ENCODE data around the gene IGFBP5. TPM values are rescaled to one million over a fixed set of nuclear protein-coding genes. Genes with fewer than 3 reads are reported as not detected.

Gene IGFBP5
- total RNA-seq, 1 experiment from 2014 or later = not detected

DNA sequence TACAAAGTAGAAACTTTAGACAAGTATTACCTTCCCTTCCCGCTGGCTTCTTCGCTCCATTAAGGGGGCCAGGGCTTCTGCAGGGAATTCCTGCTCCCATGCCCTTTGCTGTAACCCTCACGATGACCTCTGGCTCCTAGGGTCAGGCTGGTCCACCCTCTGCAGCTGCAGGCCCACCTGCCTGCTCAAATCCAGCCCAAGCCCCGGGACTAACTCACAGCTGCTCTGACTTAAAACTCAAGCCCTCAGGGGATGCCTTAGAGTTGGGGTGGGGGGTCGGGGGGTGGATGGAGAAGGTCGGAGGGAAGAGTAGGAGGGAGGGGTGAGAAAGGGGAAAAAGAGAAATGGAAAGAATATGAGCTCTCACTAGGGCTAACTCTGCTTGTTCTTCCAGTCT, 4.9 kb downstream of the IGFBP5 start:
- no peak for DNase-seq
- no peaks in the 10 kb centered on the region for H3K9me2 ChIP-seq (replicated peaks; ENCODE audit: insufficient read depth, low read length)
- no peak overlapping the region for H3K4me3 ChIP-seq (ENCODE audit: low read length)
- H3K4me1 ChIP-seq (ENCODE audit: low read length) = peaks cover 4% of the 10 kb centered on the region
- H3K9me3 ChIP-seq (ENCODE audit: low read length) = no peaks in the 10 kb centered on the region
- no peak overlapping the region for H3K4me2 ChIP-seq (ENCODE audit: low read depth, low read length, poor library complexity, severe bottlenecking)
- H3K27me3 ChIP-seq (ENCODE audit: low read length) = no peaks in the 10 kb centered on the region
- H3K9ac ChIP-seq (ENCODE audit: low read length) = no peak overlapping the region
- H4K20me1 ChIP-seq (ENCODE audit: insufficient read depth, low read depth, low read length) = no peaks in the 10 kb centered on the region
- H3K79me2 ChIP-seq (ENCODE audit: low read length) = no peaks in the 10 kb centered on the region
- H3K27ac ChIP-seq (ENCODE audit: low read length) = no peak overlapping the region
- no peaks in the 10 kb centered on the region for H3K36me3 ChIP-seq (ENCODE audit: insufficient read depth, low read length)
- no peak overlapping the region for H2AFZ ChIP-seq (ENCODE audit: low read length)

GRCh38 chr2:216689397-216689796, 6.0 kb downstream of the IGFBP5 start:
- DNase-seq = no peak
- H3K9me2 ChIP-seq (replicated peaks; ENCODE audit: insufficient read depth, low read length) = no peaks in the 10 kb centered on the region
- no peak overlapping the region for H2AFZ ChIP-seq (ENCODE audit: low read length)
- H3K9me3 ChIP-seq (ENCODE audit: low read length) = no peaks in the 10 kb centered on the region
- no peak overlapping the region for H3K27ac ChIP-seq (ENCODE audit: low read length)
- H3K4me1 ChIP-seq (ENCODE audit: low read length) = peaks cover 4% of the 10 kb centered on the region
- H3K9ac ChIP-seq (ENCODE audit: low read length) = no peak overlapping the region
- no peak overlapping the region for H3K4me3 ChIP-seq (ENCODE audit: low read length)
- no peaks in the 10 kb centered on the region for H3K36me3 ChIP-seq (ENCODE audit: insufficient read depth, low read length)
- no peaks in the 10 kb centered on the region for H3K27me3 ChIP-seq (ENCODE audit: low read length)
- H3K79me2 ChIP-seq (ENCODE audit: low read length) = no peaks in the 10 kb centered on the region
- no peaks in the 10 kb centered on the region for H4K20me1 ChIP-seq (ENCODE audit: insufficient read depth, low read depth, low read length)
- H3K4me2 ChIP-seq (ENCODE audit: low read depth, low read length, poor library complexity, severe bottlenecking) = no peak overlapping the region

GRCh38 chr2:216688731-216689340, 6.5 kb downstream of the IGFBP5 start:
- H3K9ac ChIP-seq (ENCODE audit: low read length) = no peak overlapping the region
- H3K4me1 ChIP-seq (ENCODE audit: low read length) = peaks cover 4% of the 10 kb centered on the region
- H3K4me2 ChIP-seq (ENCODE audit: low read depth, low read length, poor library complexity, severe bottlenecking) = no peak overlapping the region
- no peaks in the 10 kb centered on the region for H3K9me3 ChIP-seq (ENCODE audit: low read length)
- H3K79me2 ChIP-seq (ENCODE audit: low read length) = no peaks in the 10 kb centered on the region
- H3K27ac ChIP-seq (ENCODE audit: low read length) = no peak overlapping the region
- H3K27me3 ChIP-seq (ENCODE audit: low read length) = no peaks in the 10 kb centered on the region
- H3K4me3 ChIP-seq (ENCODE audit: low read length) = no peak overlapping the region
- no peak overlapping the region for H2AFZ ChIP-seq (ENCODE audit: low read length)
- no peaks in the 10 kb centered on the region for H3K36me3 ChIP-seq (ENCODE audit: insufficient read depth, low read length)
- no peaks in the 10 kb centered on the region for H4K20me1 ChIP-seq (ENCODE audit: insufficient read depth, low read depth, low read length)
- H3K9me2 ChIP-seq (replicated peaks; ENCODE audit: insufficient read depth, low read length) = no peaks in the 10 kb centered on the region
- no peak for DNase-seq

DNA sequence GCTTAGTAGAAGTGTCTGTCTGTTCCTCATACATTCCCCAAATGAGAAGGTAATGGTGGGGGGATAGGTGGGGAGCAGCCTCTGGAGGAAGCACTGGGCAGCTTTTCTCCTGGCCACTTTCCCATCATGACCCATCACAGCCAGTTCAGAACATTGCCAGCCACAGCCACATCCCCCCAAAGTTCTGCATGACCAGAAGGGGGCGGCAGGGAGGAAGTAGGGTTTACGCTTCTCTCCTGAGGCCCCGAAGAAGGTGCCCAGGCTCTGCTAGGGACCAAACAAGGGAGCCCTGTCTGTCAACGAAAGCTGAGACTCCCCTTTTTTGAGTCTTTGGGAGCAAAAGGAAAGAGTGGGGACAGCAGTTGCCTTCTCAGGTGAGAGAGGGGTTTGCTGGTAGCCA, 7.7 kb downstream of the IGFBP5 start:
- H3K9ac ChIP-seq (ENCODE audit: low read length) = no peak overlapping the region
- no peak overlapping the region for H2AFZ ChIP-seq (ENCODE audit: low read length)
- H3K4me3 ChIP-seq (ENCODE audit: low read length) = no peak overlapping the region
- H3K4me2 ChIP-seq (ENCODE audit: low read depth, low read length, poor library complexity, severe bottlenecking) = no peak overlapping the region
- no peaks in the 10 kb centered on the region for H3K36me3 ChIP-seq (ENCODE audit: insufficient read depth, low read length)
- H4K20me1 ChIP-seq (ENCODE audit: insufficient read depth, low read depth, low read length) = no peaks in the 10 kb centered on the region
- no peaks in the 10 kb centered on the region for H3K4me1 ChIP-seq (ENCODE audit: low read length)
- no peaks in the 10 kb centered on the region for H3K9me3 ChIP-seq (ENCODE audit: low read length)
- no peaks in the 10 kb centered on the region for H3K9me2 ChIP-seq (replicated peaks; ENCODE audit: insufficient read depth, low read length)
- DNase-seq = peak; percentile 75
- H3K27me3 ChIP-seq (ENCODE audit: low read length) = no peaks in the 10 kb centered on the region
- no peaks in the 10 kb centered on the region for H3K79me2 ChIP-seq (ENCODE audit: low read length)
- no peak overlapping the region for H3K27ac ChIP-seq (ENCODE audit: low read length)

DNA sequence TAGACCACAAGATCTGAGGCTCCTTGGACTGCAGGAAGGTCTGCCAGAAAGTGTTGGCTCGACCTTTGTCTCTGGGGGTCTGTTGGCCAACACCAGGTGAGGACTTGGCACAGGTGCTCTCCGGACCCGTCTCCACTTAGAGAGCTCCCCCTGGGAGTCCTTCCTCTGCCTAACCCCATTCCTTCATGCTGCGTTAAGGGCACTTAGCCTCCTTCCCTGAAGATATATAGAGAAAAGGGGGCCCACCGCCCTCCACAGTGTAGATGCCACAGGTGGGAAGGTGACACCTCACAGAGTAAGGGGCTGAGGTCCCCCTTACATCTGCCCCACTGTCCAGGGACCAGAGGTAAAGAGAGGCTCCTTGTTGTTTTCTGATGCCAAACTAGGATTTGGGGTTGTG, 8.2 kb downstream of the IGFBP5 start:
- H3K4me3 ChIP-seq (ENCODE audit: low read length) = no peak overlapping the region
- DNase-seq = no peak
- H3K27ac ChIP-seq (ENCODE audit: low read length) = no peak overlapping the region
- no peaks in the 10 kb centered on the region for H3K4me1 ChIP-seq (ENCODE audit: low read length)
- no peaks in the 10 kb centered on the region for H3K79me2 ChIP-seq (ENCODE audit: low read length)
- no peaks in the 10 kb centered on the region for H3K9me3 ChIP-seq (ENCODE audit: low read length)
- H3K9me2 ChIP-seq (replicated peaks; ENCODE audit: insufficient read depth, low read length) = no peaks in the 10 kb centered on the region
- H4K20me1 ChIP-seq (ENCODE audit: insufficient read depth, low read depth, low read length) = no peaks in the 10 kb centered on the region
- no peak overlapping the region for H2AFZ ChIP-seq (ENCODE audit: low read length)
- no peak overlapping the region for H3K9ac ChIP-seq (ENCODE audit: low read length)
- no peaks in the 10 kb centered on the region for H3K36me3 ChIP-seq (ENCODE audit: insufficient read depth, low read length)
- H3K4me2 ChIP-seq (ENCODE audit: low read depth, low read length, poor library complexity, severe bottlenecking) = no peak overlapping the region
- H3K27me3 ChIP-seq (ENCODE audit: low read length) = no peaks in the 10 kb centered on the region

DNA sequence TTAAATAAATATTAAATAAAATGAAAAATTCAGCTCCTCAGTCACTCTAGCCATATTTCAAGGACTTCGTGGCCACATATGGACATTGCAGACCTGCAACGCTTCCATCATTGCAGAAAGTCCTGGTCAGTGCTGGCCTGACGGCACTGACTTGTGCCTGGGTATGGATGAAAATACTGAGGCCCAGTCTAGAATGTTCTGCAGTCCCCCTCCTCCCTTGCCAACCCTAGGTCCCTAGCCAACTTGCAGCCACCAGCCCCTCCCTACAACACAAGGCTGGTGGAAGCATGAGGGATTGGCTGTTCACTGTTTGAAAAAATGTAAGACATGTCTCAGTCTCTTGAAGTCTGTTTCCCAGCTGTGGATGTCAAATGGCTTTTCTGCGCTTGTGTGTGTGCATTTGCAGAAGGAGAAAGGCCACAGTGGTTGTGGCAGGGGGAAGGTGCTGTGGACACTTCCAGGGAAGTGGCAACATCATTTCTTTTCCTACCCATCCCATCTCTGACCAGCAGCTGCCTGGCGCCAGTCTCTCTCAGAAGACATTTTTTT, 9.9 kb downstream of the IGFBP5 start:
- Histone ChIP-seq H3K9me2 (replicated peaks; ENCODE audit: insufficient read depth, low read length) (no peaks in the 10 kb centered on the region), H3K27me3 (ENCODE audit: low read length) (no peaks in the 10 kb centered on the region), H2AFZ (ENCODE audit: low read length) (no peak overlapping the region), H3K9me3 (ENCODE audit: low read length) (no peaks in the 10 kb centered on the region), H3K36me3 (ENCODE audit: insufficient read depth, low read length) (no peaks in the 10 kb centered on the region), H3K4me1 (ENCODE audit: low read length) (no peaks in the 10 kb centered on the region), H3K9ac (ENCODE audit: low read length) (no peak overlapping the region), H3K79me2 (ENCODE audit: low read length) (no peaks in the 10 kb centered on the region), H3K27ac (ENCODE audit: low read length) (no peak overlapping the region), H3K4me3 (ENCODE audit: low read length) (no peak overlapping the region), H4K20me1 (ENCODE audit: insufficient read depth, low read depth, low read length) (no peaks in the 10 kb centered on the region), H3K4me2 (ENCODE audit: low read depth, low read length, poor library complexity, severe bottlenecking) (no peak overlapping the region)
- no peak for DNase-seq

- no peak for DNase-seq
- no peaks in the 10 kb centered on the region for H3K9me2 ChIP-seq (replicated peaks; ENCODE audit: insufficient read depth, low read length)
- no peak overlapping the region for H3K27ac ChIP-seq (ENCODE audit: low read length)
- H2AFZ ChIP-seq (ENCODE audit: low read length) = no peak overlapping the region
- no peak overlapping the region for H3K9ac ChIP-seq (ENCODE audit: low read length)
- H3K79me2 ChIP-seq (ENCODE audit: low read length) = no peaks in the 10 kb centered on the region
- no peak overlapping the region for H3K4me2 ChIP-seq (ENCODE audit: low read depth, low read length, poor library complexity, severe bottlenecking)
- H3K4me1 ChIP-seq (ENCODE audit: low read length) = no peaks in the 10 kb centered on the region
- no peaks in the 10 kb centered on the region for H3K27me3 ChIP-seq (ENCODE audit: low read length)
- H3K9me3 ChIP-seq (ENCODE audit: low read length) = no peaks in the 10 kb centered on the region
- H3K36me3 ChIP-seq (ENCODE audit: insufficient read depth, low read length) = no peaks in the 10 kb centered on the region
- no peak overlapping the region for H3K4me3 ChIP-seq (ENCODE audit: low read length)
- no peaks in the 10 kb centered on the region for H4K20me1 ChIP-seq (ENCODE audit: insufficient read depth, low read depth, low read length)
Observed at GRCh38 chr2:216683846-216684245, 11.5 kb downstream of the IGFBP5 start.

DNA sequence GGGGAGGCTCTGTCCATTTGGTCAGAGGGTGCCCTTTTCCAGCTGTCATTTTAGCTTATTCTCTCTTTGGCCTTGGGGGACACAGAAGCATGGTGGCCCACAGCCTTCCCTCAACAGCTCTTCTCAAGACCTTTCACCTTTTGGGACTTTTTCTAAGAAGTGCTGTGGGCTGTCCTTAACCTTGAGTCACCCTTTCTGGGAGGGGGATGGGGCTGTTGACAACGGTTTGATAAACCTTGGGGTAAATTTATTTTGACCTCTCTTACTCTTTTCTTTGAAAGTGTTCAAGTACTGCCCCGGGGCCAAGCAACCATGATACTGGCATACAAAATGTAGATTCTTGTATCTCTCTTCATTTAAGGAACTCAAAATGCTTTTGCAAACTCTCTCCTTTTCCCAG, 13.7 kb downstream of the IGFBP5 start:
- H3K36me3 ChIP-seq (ENCODE audit: insufficient read depth, low read length) = no peaks in the 10 kb centered on the region
- H3K4me3 ChIP-seq (ENCODE audit: low read length) = no peak overlapping the region
- H3K9me3 ChIP-seq (ENCODE audit: low read length) = no peaks in the 10 kb centered on the region
- no peak overlapping the region for H2AFZ ChIP-seq (ENCODE audit: low read length)
- no peaks in the 10 kb centered on the region for H4K20me1 ChIP-seq (ENCODE audit: insufficient read depth, low read depth, low read length)
- H3K4me1 ChIP-seq (ENCODE audit: low read length) = no peaks in the 10 kb centered on the region
- no peaks in the 10 kb centered on the region for H3K27me3 ChIP-seq (ENCODE audit: low read length)
- H3K9me2 ChIP-seq (replicated peaks; ENCODE audit: insufficient read depth, low read length) = no peaks in the 10 kb centered on the region
- no peaks in the 10 kb centered on the region for H3K79me2 ChIP-seq (ENCODE audit: low read length)
- no peak overlapping the region for H3K9ac ChIP-seq (ENCODE audit: low read length)
- no peak overlapping the region for H3K27ac ChIP-seq (ENCODE audit: low read length)
- no peak for DNase-seq
- H3K4me2 ChIP-seq (ENCODE audit: low read depth, low read length, poor library complexity, severe bottlenecking) = no peak overlapping the region

Data from Karpas-422 (cell line).